GM18511 (cell line): ENCODE data around the gene ABCA2.

Experiments used
- ATAC-seq: cut with Tn5 transposase; IDR thresholded peaks from one replicate; pipeline ENCODE4 v1.9.1; 2021; ENCODE audit warnings: mild to moderate bottlenecking, moderate library complexity; ENCODE audit not compliant: unreplicated experiment

Gene ABCA2

GRCh38 chr9:136969150-136969549, 58.9 kb downstream of the ABCA2 start:
- no peak for ATAC-seq

DNA sequence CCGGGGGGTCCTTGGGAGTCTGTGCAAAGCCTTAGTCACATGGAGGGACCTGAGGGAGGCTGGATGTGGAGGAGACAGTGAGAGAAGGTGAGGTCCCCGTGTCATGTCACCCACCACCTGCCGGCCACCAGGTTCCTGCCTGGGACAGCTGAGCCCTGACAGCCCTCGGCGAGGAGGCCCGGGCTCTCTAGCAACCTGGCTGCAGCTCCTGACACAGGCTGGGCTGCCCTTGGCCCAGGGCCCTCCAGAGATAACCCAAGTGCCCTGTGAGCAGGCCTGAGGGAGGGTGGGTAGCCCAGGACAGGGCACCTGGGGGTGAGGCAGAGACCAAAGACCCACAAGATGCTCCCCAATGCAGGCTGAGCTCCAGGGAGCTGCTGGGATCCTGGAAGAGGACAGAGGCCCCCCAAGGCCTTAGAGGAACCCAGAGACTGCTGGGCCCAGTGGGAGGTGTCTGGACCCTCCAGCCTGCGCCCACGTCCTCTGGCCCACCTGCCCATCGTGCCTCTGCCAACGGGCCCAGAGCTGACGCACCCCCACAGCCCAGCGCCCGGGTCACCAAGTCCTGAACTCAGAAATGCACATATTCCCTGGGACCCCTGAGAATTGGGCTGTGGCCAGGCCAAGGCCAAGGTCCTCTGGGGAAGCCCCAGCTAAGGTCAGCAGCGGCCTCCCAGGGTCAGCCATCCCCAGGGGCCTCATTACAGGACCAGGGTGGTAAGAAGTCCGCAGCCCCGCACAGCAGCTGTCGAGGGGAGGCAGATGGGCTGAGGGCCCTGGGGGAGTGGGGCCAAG, 59.5 kb downstream of the ABCA2 start:
- ATAC-seq = no peak

- ATAC-seq = no peak
Measured at GRCh38 chr9:136965771-136966484, 62.1 kb downstream of the ABCA2 start.

DNA sequence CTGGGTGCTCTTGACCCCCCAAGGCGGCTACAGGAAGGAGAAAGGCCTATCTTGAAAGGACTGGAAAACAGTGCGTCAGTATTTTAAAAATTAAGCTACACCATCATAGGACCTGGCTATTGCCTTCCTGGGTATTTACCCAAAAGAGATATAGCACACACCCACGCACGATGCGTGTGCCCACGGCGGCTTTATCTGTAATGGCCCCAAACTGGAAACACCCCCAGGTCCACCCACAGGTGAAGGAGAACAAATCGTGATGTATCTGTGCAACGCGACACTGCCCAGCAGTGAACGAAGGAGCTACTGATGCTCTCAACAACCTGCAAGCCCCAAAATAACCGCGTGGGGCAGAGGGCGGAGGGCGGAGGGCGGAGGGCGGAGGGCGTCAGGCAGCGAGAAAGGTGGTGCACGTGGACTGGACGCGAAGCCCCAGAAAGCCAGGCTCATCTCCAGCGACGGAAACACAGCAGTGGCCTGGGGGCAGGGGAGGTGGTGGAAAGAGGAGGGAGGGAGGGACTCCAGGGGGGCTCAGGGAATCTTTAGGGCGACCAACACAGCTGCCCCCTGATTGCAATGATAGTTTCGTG, 63.1 kb downstream of the ABCA2 start:
- no peak for ATAC-seq

DNA sequence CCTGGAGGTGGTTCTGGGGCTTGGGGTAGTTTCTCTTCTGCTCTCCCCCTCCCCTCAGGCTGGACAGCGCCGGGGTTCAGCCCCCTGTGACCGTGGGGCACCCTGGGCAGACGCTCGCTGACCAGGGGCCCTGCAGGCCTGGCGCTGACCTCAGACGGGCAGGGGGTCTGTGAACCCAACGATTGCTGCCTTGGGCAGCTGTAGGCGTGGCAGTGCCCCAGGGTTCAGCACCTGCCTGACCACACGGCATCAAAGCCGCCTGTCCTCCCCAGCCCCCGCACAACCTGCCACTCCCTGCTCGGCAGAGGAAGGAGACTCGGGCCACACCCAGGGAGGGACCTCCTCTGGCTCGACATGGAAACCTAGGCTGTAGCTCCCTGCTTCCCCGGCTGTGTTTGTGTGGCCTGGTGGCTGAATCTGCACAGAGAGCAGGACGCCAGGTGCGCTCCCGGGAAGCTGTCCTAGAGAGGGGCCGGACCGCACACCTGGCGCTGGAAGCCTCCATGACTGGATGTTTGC, 63.8 kb downstream of the ABCA2 start:
- ATAC-seq = no peak

DNA sequence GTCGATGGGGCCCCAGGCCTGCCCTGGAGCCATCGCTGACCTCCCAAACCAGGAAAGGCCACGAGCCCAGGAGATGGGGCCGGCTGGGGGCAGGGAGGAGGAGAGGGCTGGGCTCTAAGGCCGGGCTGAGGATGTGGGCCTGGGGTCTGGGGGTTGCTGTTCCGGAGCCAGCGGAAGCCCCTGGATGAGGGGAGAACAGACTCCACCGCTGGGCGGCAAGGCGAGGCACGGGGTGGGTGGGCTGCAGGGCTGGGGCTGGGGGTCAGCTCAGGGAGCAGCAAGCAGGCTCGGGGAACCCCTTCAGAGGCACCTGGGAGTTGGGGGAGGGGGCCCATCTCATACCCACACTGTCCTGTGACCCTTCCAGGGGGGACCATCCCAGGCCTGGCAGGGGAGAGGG, 64.3 kb downstream of the ABCA2 start:
- no peak for ATAC-seq

DNA sequence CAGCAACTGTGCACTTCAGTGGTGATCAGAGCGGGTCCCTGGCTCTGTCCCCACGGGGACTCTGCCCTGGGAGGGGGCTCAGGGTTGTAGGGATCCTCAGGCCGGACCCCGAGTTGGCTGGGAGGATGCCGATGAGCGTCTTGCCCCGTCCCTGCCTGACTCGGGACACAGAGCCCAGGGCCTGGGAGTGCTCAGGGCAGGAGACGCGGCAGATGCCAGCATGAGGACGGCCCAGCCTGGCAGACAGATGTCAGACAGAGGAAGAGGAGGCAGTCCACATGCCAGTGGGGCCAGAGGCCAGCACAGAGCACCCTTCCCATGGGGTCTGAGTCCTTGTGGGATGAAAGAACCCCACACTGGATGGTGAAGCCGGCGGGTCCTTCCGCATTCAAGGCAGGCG, 64.7 kb downstream of the ABCA2 start:
- no peak for ATAC-seq

DNA sequence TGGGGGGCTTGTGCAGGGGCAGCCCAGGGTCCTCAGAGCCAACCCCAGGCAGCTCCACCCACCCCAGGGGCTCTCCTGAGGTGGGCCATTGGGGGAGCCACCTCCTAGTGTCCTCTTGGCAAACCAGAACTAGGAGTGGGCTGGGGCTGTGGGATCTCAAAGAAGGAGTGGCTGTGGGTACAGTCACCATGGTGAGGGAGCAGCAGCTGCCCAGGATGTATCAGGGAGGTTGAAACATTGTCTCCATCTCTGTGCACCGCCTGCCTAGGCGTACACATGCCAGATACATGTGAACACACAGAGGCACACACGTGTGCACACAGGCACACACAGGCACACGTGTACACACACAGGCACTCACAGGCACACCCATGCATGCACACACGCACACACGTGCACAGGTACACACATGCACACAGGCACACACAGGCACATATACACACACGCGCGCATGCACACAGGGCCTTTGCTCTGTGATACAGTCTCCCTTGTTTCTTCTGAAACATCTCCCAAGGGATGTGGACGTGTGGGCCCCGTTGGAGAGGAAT, 65.3 kb downstream of the ABCA2 start:
- no peak for ATAC-seq

DNA sequence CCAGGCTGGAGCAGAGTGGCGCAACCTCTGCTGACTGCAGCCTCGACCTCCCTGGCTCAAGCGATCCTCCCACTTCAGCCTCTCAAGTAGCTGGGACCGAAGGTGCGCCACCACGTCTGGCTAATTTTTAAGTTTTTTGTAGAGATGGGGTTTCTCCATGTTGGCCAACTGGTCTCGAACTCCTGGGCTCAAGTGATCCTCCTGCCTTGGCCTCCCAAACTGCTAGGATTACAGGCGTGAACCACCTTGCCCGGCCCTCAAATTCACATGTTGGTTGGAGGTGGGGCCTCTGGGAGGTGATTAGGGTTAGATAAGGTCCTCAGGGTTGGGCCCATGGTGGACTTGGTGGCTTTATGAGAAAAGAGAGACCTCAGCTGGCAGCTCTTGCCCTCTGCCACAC, 65.9 kb downstream of the ABCA2 start:
- no peak for ATAC-seq

DNA sequence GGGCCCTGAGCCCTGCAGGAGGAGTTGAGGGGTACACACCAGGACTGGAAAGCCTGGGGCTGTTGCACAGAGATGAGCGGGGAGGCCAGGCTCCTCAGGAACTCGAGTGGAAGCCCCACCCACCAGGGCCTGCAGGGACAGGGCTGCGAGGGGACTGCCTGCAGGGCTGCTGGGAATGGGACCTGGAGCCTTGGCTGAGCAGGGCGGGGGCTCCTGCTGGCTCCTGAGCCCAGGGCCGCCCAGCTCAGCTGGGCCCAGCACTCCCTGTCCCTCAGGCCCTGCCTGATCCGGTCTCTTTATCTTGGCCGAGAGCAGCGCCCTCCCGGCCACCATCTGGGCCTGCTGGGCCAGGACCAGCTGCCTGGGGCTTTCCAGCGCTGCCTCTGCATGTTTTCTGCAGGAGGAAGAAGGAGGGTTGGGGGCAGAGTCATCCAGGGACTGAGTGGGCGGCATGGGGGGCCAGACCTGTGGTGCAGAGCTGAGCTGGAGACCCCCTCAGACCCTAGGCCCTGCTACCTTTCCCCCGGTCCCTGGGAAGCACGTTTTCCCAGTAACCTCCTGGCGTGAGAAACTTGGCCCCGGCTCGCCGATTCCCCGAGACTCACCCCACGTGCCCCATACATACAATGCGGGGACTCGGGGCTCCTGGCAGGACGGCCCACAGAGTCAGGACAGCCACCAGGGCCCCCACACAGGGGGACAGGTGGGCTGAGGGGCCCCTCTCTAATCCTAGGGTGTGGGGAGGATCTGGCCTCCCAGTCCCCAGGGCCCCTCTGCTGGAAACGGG, 66.6 kb downstream of the ABCA2 start:
- ATAC-seq = no peak

GRCh38 chr9:136960938-136961275, 67.1 kb downstream of the ABCA2 start:
- no peak for ATAC-seq

DNA sequence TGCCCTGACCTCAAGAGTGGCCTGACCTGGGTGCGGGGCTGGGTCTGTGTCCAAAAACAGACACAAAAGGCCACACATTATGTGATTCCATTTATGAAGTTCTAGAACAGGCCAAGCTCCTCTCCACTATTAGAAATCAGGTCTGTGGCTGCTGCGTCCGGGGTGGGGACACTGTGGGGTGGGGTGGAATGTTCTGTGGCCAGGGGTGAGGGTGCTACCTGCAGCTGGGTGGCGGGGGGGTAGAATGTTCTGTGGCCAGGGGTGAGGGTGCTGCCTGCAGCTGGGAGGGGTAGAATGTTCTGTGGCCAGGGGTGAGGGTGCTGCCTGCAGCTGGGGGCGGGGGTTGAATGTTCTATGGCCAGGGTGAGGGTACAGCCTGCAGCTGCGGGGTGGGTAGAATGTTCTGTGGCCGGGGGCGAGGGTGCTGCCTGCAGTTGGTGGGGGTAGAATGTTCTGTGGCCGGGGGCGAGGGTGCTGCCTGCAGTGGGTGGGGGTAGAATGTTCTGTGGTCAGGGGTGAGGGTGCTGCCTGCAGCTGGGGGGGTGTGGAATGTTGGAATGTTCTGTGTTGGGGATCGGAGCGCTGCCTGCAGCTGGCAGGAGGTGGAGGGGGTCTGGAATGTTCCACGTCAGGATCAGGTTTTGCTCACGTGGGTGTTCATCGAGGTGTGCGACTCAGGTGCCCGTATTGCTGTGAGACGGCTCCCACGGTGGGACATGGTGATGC, 67.7 kb downstream of the ABCA2 start:
- no peak for ATAC-seq

GRCh38 chr9:136958898-136959850, 68.9 kb downstream of the ABCA2 start:
- no peak for ATAC-seq

DNA sequence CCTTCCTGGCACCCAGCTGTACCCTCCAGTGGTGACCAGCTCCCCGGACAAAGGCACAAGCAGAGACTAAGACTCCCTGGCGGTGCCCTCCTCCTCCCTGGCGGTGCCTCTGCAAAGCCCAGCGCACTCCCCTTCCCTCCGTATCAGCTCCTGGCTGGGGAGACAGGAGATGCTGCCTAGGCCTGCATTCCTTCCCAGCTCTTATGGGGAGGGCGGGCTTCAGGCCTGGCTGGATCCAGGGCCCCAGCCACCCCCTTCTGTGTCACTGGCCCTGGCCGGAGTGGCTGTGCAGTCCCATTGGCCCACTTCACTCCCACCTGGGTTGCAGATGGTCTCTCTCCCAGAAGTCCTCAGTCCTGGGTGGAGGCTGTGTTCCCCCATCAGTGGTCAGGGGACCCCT, 69.6 kb downstream of the ABCA2 start:
- ATAC-seq = no peak

DNA sequence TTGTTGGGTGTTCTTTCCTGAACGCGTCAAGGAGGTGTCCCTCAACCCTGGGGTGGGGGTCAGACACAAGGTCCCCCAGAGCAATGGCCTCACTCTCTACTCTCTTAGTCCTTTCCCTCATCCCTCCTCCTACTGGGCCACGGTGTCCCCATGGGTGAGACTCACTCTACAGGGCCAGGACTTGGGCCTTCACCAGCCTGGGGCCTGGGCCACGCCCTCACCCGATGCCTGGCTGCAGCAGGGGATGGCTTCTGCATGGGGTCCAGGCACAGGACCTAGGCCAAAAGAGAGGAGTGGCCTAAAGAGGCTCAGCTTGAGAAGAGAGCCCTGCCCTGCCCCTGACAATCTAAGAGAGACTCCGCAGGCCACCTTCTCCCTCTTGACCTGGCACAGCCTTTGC, 70.1 kb downstream of the ABCA2 start:
- no peak for ATAC-seq

DNA sequence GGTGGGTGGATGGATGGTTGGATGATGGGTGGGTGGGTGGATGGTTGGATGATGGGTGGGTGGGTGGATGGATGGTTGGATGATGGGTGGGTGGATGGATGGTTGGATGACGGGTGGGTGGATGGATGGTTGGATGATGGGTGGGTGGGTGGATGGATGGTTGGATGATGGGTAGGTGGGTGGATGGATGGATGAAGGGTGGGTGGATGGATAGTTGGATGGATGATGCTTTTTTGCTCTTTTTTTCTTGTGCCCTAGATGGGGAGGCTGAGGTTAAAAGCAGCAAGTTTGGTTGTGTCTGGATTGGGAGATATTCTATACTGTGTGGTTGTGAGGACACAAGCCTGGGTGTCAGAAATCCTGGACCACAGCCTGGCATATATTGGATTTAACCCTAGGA, 70.6 kb downstream of the ABCA2 start:
- ATAC-seq = no peak
